Fibroblast of lung (primary cell): ENCODE results near the gene RGS7.

Experiments
- EZH2 ChIP-seq: IDR thresholded peaks from 2 replicates; pipeline ENCODE4 v1.5.1; 2012; ENCODE audit warnings: low read length, control low read depth, mild to moderate bottlenecking; ENCODE audit errors: missing control alignments
- TF ChIP-seq, protein P1 (sequence below), 2 donors: IDR thresholded peaks in 1 of 2; conservative IDR thresholded peaks in 1 of 2; 1 replicate in 1 of 2; 2 replicates in 1 of 2; pipeline ENCODE4 v1.5.1; 2011 to 2012; ENCODE audit warnings: low read length in 2 of 2, control low read depth in 1 of 2, inconsistent platforms in 1 of 2, low read depth in 1 of 2, mild to moderate bottlenecking in 1 of 2

DNA sequence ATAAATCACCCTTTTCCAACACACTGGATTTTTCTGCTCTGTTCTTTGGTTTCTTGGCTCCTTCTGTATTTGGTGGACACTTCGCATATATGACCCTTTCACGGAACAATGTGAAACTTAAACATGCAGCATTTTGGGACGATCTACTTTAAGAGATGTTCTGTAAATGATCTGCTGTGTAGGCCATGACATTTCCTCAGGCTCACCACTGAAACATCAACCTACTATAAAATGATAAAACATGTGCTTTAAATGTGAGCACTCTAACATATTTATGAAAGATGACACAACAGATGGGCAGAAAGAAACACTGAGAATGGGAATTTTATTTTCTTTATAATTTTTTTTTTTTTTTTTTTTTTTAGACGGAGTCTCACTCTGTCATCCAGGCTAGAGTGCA, 428.7 kb downstream of the RGS7 start:
- TF ChIP-seq, protein P1, sequence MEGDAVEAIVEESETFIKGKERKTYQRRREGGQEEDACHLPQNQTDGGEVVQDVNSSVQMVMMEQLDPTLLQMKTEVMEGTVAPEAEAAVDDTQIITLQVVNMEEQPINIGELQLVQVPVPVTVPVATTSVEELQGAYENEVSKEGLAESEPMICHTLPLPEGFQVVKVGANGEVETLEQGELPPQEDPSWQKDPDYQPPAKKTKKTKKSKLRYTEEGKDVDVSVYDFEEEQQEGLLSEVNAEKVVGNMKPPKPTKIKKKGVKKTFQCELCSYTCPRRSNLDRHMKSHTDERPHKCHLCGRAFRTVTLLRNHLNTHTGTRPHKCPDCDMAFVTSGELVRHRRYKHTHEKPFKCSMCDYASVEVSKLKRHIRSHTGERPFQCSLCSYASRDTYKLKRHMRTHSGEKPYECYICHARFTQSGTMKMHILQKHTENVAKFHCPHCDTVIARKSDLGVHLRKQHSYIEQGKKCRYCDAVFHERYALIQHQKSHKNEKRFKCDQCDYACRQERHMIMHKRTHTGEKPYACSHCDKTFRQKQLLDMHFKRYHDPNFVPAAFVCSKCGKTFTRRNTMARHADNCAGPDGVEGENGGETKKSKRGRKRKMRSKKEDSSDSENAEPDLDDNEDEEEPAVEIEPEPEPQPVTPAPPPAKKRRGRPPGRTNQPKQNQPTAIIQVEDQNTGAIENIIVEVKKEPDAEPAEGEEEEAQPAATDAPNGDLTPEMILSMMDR (conservative IDR thresholded peaks at IDR 0.05 in 1 of 2, IDR thresholded peaks at IDR 0.05 in 1 of 2; ENCODE audit: low read depth in 1 of 2, low read length in 2 of 2): no peak
- TF ChIP-seq EZH2: no peak
